IMR-90 (cell line): ENCODE data around the gene RBBP4. TPM values are rescaled to one million over a fixed set of nuclear protein-coding genes. Genes with fewer than 3 reads are reported as not detected.
"Not testable (repeated sequence)": the region's sequence is repeated elsewhere in the genome, so short reads cannot be mapped to it uniquely, and the experiment has no call there.

Experiments
- ATAC-seq: fragments of 200-7000 bp; cut with Tn5 transposase; 2 replicates; pipeline ENCODE4 v1.9.1; 2020; ENCODE audit warnings: low read depth, mild to moderate bottlenecking, moderate library complexity
- BruUV-seq: library from RNA; stranded (reverse); fragments of 400-500 nt; replicated peaks from 2 replicates; lab custom pipeline; 2021; lab: Mats Ljungman, UMichigan
- CTCF ChIA-PET: fragments of 300-600 bp; formaldehyde crosslinking; extraction: SDS; loops from one replicate; lab custom pipeline; 2021; ENCODE audit warnings: antibody characterized with exemption; lab: Yijun Ruan, JAX
- POLR2A ChIA-PET: fragments of 300-600 bp; sonication (Branson Sonifier 250); formaldehyde crosslinking; loops from one replicate; lab custom pipeline; 2022; ENCODE audit warnings: antibody characterized with exemption; ENCODE audit not compliant: unreplicated experiment; lab: Charles Lee
- DNase-seq: peaks from one replicate; pipeline ENCODE4 v3.0.0; 2013
- H2AFZ ChIP-seq: replicated peaks from 2 replicates; pipeline ENCODE3; 2013; ENCODE audit warnings: low read length, mild to moderate bottlenecking; ENCODE audit not compliant: poor library complexity
- H2AK5ac ChIP-seq: 2 replicates; pipeline ENCODE4 v1.6.1; 2013; ENCODE audit warnings: low read depth, low read length, inconsistent platforms
- H2AK9ac ChIP-seq: replicated peaks from 2 replicates; pipeline ENCODE3; 2013; ENCODE audit warnings: mild to moderate bottlenecking, low read depth, low read length, moderate library complexity; ENCODE audit not compliant: poor library complexity
- H2BK120ac ChIP-seq: 2 replicates; pipeline ENCODE4 v1.6.1; 2013; ENCODE audit warnings: low read depth, low read length, inconsistent platforms
- H2BK15ac ChIP-seq: 3 replicates; pipeline ENCODE4 v1.6.1; 2013; ENCODE audit warnings: low read depth, low read length, inconsistent platforms
- H2BK20ac ChIP-seq: 2 replicates; pipeline ENCODE4 v1.6.1; 2013; ENCODE audit warnings: low read depth, mild to moderate bottlenecking, inconsistent platforms, low read length, moderate library complexity
- H2BK5ac ChIP-seq: 2 replicates; pipeline ENCODE4 v1.6.1; 2013; ENCODE audit warnings: mild to moderate bottlenecking, low read depth, low read length, inconsistent platforms; ENCODE audit not compliant: poor library complexity, severe bottlenecking
- H3K14ac ChIP-seq: replicated peaks from 2 replicates; pipeline ENCODE4 v1.6.1; 2013; ENCODE audit warnings: low read depth, low read length, inconsistent platforms
- H3K18ac ChIP-seq: 2 replicates; pipeline ENCODE4 v1.6.1; 2013; ENCODE audit warnings: low read depth, low read length, control low read depth
- H3K23ac ChIP-seq: 2 replicates; pipeline ENCODE4 v1.6.1; 2013; ENCODE audit warnings: low read depth, low read length, inconsistent platforms
- H3K27ac ChIP-seq: 2 replicates; pipeline ENCODE4 v1.5.1; 2013; ENCODE audit warnings: mild to moderate bottlenecking, control low read depth, low read length; ENCODE audit not compliant: insufficient read depth
- H3K27me3 ChIP-seq: 2 replicates; pipeline ENCODE4 v1.6.1; 2013; ENCODE audit warnings: low read length; ENCODE audit not compliant: control insufficient read depth, insufficient read depth
- H3K36me3 ChIP-seq: 2 replicates; pipeline ENCODE4 v1.6.1; 2013; ENCODE audit warnings: low read length, mixed read lengths; ENCODE audit not compliant: control insufficient read depth, insufficient read depth
- H3K4ac ChIP-seq: 2 replicates; pipeline ENCODE4 v1.6.1; 2013; ENCODE audit warnings: low read depth, low read length, inconsistent platforms
- H3K4me1 ChIP-seq: 2 replicates; pipeline ENCODE4 v1.6.1; 2013; ENCODE audit warnings: low read length, mixed read lengths; ENCODE audit not compliant: control insufficient read depth, insufficient read depth
- H3K4me2 ChIP-seq: 2 replicates; pipeline ENCODE4 v1.6.1; 2013; ENCODE audit warnings: low read depth, mild to moderate bottlenecking, control low read depth, low read length, moderate library complexity
- H3K4me3 ChIP-seq: 2 replicates; pipeline ENCODE4 v1.5.1; 2013; ENCODE audit warnings: low read depth, mild to moderate bottlenecking, control low read depth, low read length, moderate library complexity; ENCODE audit not compliant: insufficient read depth
- H3K56ac ChIP-seq: 2 replicates; pipeline ENCODE4 v1.6.1; 2013; ENCODE audit warnings: low read length, inconsistent platforms; ENCODE audit not compliant: insufficient read depth; ENCODE audit errors: extremely low read depth
- H3K79me1 ChIP-seq, 2 experiments: 2 replicates each; pipeline ENCODE4 v1.6.1; 2013; ENCODE audit warnings: low read length in 2 of 2, inconsistent platforms in 1 of 2, low read depth in 1 of 2
- H3K9ac ChIP-seq: 2 replicates; pipeline ENCODE4 v1.6.1; 2013; ENCODE audit warnings: low read depth, low read length, control low read depth
- H3K9me1 ChIP-seq: 2 replicates; pipeline ENCODE4 v1.6.1; 2013; ENCODE audit warnings: low read length, inconsistent platforms; ENCODE audit not compliant: insufficient read depth
- H3K9me3 ChIP-seq: 2 replicates; pipeline ENCODE4 v1.6.1; 2013; ENCODE audit warnings: low read length; ENCODE audit not compliant: control insufficient read depth, insufficient read depth
- H4K20me1 ChIP-seq: 2 replicates; pipeline ENCODE4 v1.6.1; 2013; ENCODE audit warnings: low read length, inconsistent platforms; ENCODE audit not compliant: insufficient read depth
- H4K5ac ChIP-seq: 2 replicates; pipeline ENCODE4 v1.6.1; 2013; ENCODE audit warnings: mild to moderate bottlenecking, low read depth, low read length, control low read depth
- H4K8ac ChIP-seq, 2 experiments: 2 replicates each; pipeline ENCODE4 v1.6.1; 2013; ENCODE audit warnings: low read depth in 2 of 2, low read length in 2 of 2, control low read depth in 1 of 2, inconsistent platforms in 1 of 2
- H4K91ac ChIP-seq: 2 replicates; pipeline ENCODE4 v1.6.1; 2013; ENCODE audit warnings: low read depth, low read length, inconsistent platforms; ENCODE audit not compliant: insufficient read depth
- CEBPB ChIP-seq: IDR thresholded peaks from 2 replicates; pipeline ENCODE4 v1.6.1; 2012; ENCODE audit warnings: low read depth, low read length, improper control_type of control experiment
- FOS ChIP-seq: fragments of 150-350 bp; IDR thresholded peaks from 2 replicates; pipeline ENCODE4 v1.6.1; 2016; ENCODE audit warnings: low read depth, low read length
- MAZ ChIP-seq: IDR thresholded peaks from 2 replicates; pipeline ENCODE4 v1.6.1; 2012; ENCODE audit warnings: low read depth, mild to moderate bottlenecking, low read length, improper control_type of control experiment, moderate library complexity, borderline replicate concordance
- NFE2L2 ChIP-seq: fragments of 150-350 bp; IDR thresholded peaks from 2 replicates; pipeline ENCODE4 v1.6.1; 2016; ENCODE audit warnings: low read depth, mild to moderate bottlenecking, low read length
- POLR2A ChIP-seq: IDR thresholded peaks from 2 replicates; pipeline ENCODE4 v1.6.1; 2012; ENCODE audit warnings: mild to moderate bottlenecking, low read depth, low read length
- RAD21 ChIP-seq: IDR thresholded peaks from 2 replicates; pipeline ENCODE4 v1.6.1; 2012; ENCODE audit warnings: low read length, improper control_type of control experiment
- RFX5 ChIP-seq: IDR thresholded peaks from 2 replicates; pipeline ENCODE4 v1.8.0; 2012; ENCODE audit warnings: low read depth, mild to moderate bottlenecking, low read length, moderate library complexity
- SMC3 ChIP-seq: fragments of 150-350 bp; IDR thresholded peaks from 2 replicates; pipeline ENCODE4 v1.6.1; 2016; ENCODE audit warnings: low read depth, mild to moderate bottlenecking, antibody characterized with exemption, low read length, moderate library complexity
- WGBS, 2 experiments: methylation state at CpG; one replicate each; pipeline versions ENCODE4 v1.1.5 to v1.1.7; 2013; ENCODE audit warnings: missing lambda C conversion rate in 2 of 2; ENCODE audit not compliant: insufficient read length in 1 of 2; ENCODE audit errors: extremely low coverage in 2 of 2; 5-methylcytosine and 5-hydroxymethylcytosine counted together
- dilution Hi-C: fragments of 300-500 bp; cut with HindIII; formaldehyde crosslinking; loops from one replicate; pipeline ENCODE4 v1.14.3; 2018; ENCODE audit warnings: low sequenced_read_pairs; ENCODE audit not compliant: unreplicated experiment
- in situ Hi-C: fragments of 300-500 bp; cut with MboI; formaldehyde crosslinking; loops from 3 replicates; pipeline ENCODE4 v1.14.3; 2019; ENCODE audit warnings: low sequenced_read_pairs, inconsistent platforms, mixed read lengths
- intact Hi-C: fragments of 100-400 bp; cut with micrococcal nuclease; formaldehyde crosslinking; loops from 2 replicates; pipeline ENCODE4 v1.10.0; 2022
- polyA plus RNA-seq, 3 experiments: library from polyadenylated mRNA; depleted of rRNA; stranded (reverse); fragments of >200 nt; gene quantifications; 2 replicates each; pipeline ENCODE4 v1.2.3, GENCODE V29; 2012; ENCODE audit warnings: low replicate concordance in 1 of 3
- total RNA-seq: library from RNA; depleted of rRNA; stranded (reverse); fragments of >200 nt; gene quantifications from 2 replicates; pipeline ENCODE4 v1.2.3, GENCODE V29; 2012
- TF ChIP-seq, protein P1 (sequence below): fragments of 150-350 bp; IDR thresholded peaks from 2 replicates; pipeline ENCODE4 v1.6.1; 2017; ENCODE audit warnings: mild to moderate bottlenecking, antibody characterized with exemption, low read length, low read depth

The RBBP4 gene
- total and polyA plus RNA-seq, 2 of the 4 experiments (the other 2 are of a cell fraction): 82.9 to 161 TPM

DNA sequence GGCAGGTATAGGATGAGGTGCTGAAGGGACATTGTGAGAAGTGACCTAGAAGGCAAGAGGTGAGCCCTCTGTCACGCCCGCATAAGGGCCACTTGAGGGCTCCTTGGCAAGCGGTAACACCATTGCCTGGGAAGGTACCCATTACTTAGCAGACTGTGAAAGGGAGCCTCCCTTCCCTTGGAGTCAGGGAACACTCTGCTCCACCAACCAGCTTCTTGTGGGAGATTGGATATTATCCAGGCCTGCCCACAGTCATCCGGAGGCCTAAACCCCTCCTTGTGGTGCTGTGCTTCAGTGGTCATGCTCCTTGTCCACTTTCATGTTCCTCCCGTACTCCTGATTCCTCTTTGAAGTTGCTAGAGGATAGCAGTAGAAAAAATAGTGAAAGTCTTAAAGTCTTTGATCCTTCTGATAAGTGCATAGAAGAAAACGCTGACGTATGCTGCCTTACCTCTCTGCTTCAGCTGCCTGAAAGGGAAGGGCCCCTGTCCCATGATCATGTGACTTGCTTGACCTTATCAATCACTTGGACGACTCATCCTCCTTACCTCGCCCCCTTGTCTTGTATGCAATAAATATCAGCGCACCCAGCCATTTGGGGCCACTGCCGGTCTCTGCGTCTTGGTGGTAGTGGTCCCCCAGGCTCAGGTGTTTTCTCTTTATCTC lies 16.0 kb downstream of the RBBP4 start:
- DNase-seq (no peak), ATAC-seq (no peak)
- Histone ChIP-seq H3K56ac (no peak overlapping the region), H3K9me1 (no peaks in the 10 kb centered on the region), H4K5ac (no peak overlapping the region), H3K27ac (no peak overlapping the region), H2BK120ac (no peak overlapping the region), H3K4me2 (no peak overlapping the region), H3K4me1 (0 out of 2 replicates have a peak, but pooled peaks cover 2% of the 10 kb centered on the region), H3K23ac (no peak overlapping the region), H2AK9ac (no peak overlapping the region), H3K9me3 (no peaks in the 10 kb centered on the region), H4K20me1 (no peaks in the 10 kb centered on the region), H3K18ac (no peak overlapping the region), H3K14ac (no peak overlapping the region), H4K8ac (no peak overlapping the region), H2BK5ac (no peak overlapping the region), H4K91ac (no peak overlapping the region), H2BK20ac (no peak overlapping the region), H2AFZ (no peak overlapping the region), H3K4me3 (no peak overlapping the region), H3K36me3 (peaks cover 61% of the 10 kb centered on the region), H3K4ac (no peak overlapping the region), H3K27me3 (no peaks in the 10 kb centered on the region), H2AK5ac (no peak overlapping the region), H2BK15ac (no peak overlapping the region), H3K79me1 (peaks cover 6 to 41% of the 10 kb centered on the region in 2 experiments), H3K9ac (no peak overlapping the region)
- WGBS, 2 experiments: 90% methylated on average over 2 of the region's 12 CpGs; no CpG with 5 or more reads in 1 of the 2 experiments
- intact Hi-C loops: no loop called here
- POLR2A ChIA-PET: no interaction called here
- CTCF ChIA-PET: no interaction called here
- no TSS peak for BruUV-seq
- dilution Hi-C loops: no loop called here
- no peak for TF ChIP-seq SMC3
- no peak for TF ChIP-seq FOS
- no peak for TF ChIP-seq CEBPB
- TF ChIP-seq NFE2L2: no peak
- no peak for TF ChIP-seq MAZ
- TF ChIP-seq, protein P1, sequence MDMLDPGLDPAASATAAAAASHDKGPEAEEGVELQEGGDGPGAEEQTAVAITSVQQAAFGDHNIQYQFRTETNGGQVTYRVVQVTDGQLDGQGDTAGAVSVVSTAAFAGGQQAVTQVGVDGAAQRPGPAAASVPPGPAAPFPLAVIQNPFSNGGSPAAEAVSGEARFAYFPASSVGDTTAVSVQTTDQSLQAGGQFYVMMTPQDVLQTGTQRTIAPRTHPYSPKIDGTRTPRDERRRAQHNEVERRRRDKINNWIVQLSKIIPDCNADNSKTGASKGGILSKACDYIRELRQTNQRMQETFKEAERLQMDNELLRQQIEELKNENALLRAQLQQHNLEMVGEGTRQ: no peak
- TF ChIP-seq POLR2A: no peak
- TF ChIP-seq RFX5: no peak
- no peak for TF ChIP-seq RAD21
- in situ Hi-C loops: no loop called here

DNA sequence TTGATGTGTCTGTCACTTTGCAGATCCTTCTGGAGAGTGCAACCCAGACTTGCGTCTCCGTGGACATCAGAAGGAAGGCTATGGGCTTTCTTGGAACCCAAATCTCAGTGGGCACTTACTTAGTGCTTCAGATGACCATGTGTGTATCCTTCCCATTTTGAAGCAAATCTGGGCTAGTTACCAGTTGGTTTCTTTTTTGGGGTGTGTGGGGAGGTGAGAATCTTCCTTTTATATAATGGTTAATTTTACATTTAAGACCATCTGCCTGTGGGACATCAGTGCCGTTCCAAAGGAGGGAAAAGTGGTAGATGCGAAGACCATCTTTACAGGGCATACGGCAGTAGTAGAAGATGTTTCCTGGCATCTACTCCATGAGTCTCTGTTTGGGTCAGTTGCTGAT lies 17.7 kb downstream of the RBBP4 start:
- POLR2A ChIA-PET, H3K27me3 ChIP-seq, CTCF ChIA-PET, H3K4me3 ChIP-seq, in situ Hi-C loops, H3K9me3 ChIP-seq, H3K27ac ChIP-seq, H4K8ac ChIP-seq, dilution Hi-C loops, H2AK5ac ChIP-seq, H3K9me1 ChIP-seq, H3K23ac ChIP-seq, H2BK120ac ChIP-seq, intact Hi-C loops, H3K18ac ChIP-seq, H3K9ac ChIP-seq, H3K4me2 ChIP-seq, H2AK9ac ChIP-seq, H2AFZ ChIP-seq, H3K4ac ChIP-seq, H2BK15ac ChIP-seq, H4K5ac ChIP-seq, DNase-seq, H2BK20ac ChIP-seq, ATAC-seq, H2BK5ac ChIP-seq, H3K56ac ChIP-seq, H3K4me1 ChIP-seq, H4K20me1 ChIP-seq, H3K14ac ChIP-seq, H4K91ac ChIP-seq: not testable (repeated sequence)
- peaks cover 61% of the 10 kb centered on the region for H3K36me3 ChIP-seq
- peaks cover 6 to 36% of the 10 kb centered on the region in 2 experiments for H3K79me1 ChIP-seq
- BruUV-seq: TSS peak; percentile 73
- 100% methylated on average over 2 of the region's 5 CpGs; no CpG with 5 or more reads in 1 of the 2 experiments for WGBS, 2 experiments
